ELR (cell line): Measurements from ENCODE around the gene CTTNBP2.

ENCODE experiments used
- DNase-seq: peaks from one replicate; pipeline ENCODE4 v3.0.0-alpha.2; 2015; ENCODE audit warnings: low read depth

The CTTNBP2 gene

DNA sequence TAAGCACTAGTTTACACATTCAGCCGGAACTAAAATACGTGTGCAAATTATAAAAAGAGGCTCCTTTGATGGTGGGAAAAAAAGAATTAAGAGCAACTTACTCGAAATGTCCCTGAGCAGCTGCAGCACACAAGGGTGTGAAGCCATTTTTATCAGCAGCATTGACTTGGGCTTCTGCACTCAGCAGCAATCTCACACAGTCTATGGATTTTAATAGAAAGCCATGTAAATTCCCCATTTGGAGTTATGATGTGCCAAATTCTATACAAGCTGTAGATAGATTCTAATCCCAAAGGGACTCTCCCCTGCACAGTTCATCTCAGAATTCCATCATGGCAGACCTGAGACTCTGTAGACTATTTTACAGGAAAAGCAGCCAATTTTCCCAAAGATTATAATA lies 90.5 kb downstream of the CTTNBP2 start:
- DNase-seq, result no peak

DNA sequence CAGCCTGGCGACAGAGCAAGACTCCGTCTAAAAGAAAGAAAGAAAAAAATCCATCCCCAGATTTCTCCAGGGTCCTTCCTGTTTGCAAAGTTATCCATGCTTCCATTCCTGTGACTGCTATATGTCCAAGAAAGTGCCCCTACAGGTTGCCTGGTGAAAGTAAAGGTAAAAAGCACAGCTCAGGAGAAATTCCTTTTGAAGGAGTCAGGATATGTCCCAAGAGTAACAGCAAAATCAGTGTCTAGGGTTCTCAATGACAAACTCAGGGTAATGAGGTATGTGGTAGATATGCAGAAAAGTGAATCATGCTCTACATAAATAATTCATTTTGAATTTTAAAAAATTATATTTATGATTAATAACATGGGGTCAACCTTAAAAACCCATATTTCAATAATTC lies 91.5 kb downstream of the CTTNBP2 start:
- DNase-seq, result peak; percentile 47

DNA sequence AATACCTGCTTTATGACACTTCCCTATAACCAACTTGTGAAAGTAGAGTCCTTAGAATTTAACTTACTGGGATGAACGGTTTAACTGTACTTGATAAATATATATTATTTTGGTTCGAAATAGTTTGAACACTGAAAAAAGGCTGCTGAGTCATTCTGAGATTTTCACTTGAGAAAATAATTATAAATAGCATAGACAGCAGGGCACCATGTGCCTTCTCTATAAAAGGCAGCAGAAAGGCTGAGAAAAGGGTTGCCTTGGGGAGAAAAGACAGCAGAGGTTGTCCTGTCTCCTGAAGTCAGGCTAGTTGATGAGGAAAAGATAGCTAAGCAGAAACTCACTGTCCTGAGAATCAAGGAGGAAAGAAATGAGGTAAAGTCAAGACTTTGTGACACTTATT lies 92.4 kb downstream of the CTTNBP2 start:
- DNase-seq, result peak; percentile 15

DNA sequence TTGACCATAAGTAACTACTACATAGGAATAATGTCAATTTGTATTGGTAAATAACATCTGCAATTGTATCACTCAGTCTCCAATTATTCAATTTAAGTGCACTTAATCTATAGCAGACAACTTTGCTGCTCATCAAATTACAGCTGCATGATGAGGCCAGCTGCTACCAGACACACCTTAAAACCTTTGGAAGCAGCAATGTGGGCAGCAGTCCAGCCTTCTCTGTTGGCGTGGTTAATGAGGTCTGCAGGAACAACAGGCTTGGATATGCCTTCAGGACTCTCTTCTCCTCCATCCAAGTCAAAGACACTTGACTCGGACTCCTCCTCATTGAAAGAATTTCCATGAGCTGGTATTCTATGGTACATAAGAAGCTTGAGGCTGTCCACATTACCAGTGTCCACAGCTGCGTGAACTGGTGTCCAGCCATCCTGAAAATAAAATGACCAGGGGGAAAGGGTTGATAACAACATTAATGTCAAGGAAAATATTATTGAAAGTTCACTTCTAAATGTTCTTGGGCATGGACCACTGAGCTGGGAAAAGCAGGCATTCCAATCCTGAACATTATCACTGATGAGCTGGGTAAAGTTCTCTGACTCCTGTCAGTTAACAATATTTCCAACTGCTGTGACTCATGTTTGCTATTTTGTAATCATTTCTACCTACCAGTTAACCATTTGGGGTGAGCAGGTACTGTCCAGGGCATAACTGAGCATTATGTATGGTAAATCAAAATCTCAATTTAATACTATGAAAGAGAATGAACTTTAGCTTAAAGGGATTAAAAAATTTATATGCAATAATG lies 95.7 kb downstream of the CTTNBP2 start:
- no peak for DNase-seq

DNA sequence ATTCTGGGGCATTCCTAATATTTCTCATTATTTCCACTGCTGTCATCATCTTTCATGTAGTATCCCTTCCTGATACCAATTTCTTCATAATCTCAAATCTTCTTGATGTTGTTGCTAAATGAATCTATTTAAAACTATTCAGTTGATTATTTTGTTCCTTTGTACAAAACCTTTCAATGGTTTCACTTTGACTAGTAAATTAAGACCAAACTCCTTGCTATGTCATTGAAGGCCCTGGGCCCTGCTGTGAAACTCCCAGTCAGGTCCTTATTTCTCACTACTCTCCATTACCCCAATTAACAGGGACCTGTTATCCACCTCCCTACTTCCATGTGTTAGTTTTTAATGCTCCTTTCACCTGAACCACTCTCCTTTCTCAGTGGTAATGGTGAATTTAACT lies 97.0 kb downstream of the CTTNBP2 start:
- DNase-seq, result no peak

DNA sequence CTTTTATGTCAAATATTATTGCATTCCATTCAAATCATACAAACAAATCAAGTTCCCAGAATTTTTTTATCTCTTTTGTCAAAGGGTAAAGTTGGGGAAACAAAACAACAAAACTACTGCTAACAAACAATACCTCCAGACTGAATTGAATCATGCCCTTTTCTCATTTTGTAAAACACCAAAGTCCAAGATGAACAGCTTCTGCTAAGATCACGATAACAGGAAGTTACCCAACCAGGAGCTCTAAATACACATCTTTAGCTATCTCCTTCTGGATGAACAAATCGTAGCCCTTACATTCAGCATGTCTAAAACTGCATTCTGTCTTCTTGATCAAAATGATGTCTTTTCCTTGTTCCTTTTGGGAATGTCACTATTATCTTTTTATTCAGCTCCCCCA lies 97.4 kb downstream of the CTTNBP2 start:
- no peak for DNase-seq

DNA sequence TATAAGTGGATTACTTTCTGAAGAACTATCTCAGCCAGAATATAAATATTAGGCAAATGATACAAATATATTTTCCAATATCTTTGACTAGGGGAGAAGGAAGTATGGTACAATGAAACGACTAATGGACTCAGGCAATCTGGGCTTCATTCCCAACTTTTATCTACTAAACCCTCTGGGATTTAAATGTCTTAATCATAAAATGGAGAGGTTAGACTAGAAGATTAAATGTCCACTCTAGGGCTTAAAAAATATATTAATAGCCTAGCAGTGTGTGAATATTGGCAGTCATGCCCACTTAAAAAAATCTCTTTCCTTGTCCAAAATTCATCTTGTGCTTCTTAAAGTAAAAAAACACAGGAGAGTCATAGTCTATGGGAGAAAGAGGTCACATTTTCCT lies 98.3 kb downstream of the CTTNBP2 start:
- DNase-seq, result no peak

DNA sequence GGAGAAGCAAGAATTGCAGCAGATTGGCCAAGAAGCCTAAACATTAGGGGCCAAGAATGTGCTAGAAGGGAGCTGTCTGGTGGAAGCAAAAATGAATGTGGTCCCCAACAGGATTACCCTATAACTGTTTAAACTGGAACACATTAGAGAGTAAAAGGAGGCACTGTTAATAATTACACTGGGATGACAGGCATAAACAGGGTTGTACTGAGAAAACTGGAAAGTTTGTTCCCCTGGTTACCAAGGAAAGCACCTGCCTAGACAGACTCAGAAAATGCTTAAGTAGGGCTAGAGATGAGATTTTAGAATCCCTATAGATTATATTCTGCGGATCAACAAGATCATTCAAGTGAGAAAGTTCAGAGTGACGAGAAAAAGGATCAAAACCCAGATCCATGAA lies 100.8 kb downstream of the CTTNBP2 start:
- no peak for DNase-seq

DNA sequence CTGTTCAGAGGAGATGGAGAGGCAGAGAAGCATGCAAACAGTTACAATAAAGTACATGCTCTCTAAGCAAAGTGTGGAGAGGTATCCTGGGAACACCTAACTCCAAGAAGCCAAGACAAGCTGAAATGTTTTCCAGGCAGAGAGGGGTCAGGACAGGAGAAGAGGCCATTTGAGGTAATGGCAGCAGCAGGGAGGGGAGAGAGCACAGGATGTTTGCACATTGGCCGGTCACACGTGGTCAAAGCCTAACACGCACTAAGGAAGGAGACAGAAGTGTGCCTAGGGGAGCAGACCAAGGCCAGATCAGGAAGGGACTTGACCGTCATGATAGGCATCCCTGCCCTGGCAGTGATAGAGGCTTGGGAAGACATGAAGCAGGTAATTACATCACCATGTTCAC lies 101.5 kb downstream of the CTTNBP2 start:
- DNase-seq, result no peak

DNA sequence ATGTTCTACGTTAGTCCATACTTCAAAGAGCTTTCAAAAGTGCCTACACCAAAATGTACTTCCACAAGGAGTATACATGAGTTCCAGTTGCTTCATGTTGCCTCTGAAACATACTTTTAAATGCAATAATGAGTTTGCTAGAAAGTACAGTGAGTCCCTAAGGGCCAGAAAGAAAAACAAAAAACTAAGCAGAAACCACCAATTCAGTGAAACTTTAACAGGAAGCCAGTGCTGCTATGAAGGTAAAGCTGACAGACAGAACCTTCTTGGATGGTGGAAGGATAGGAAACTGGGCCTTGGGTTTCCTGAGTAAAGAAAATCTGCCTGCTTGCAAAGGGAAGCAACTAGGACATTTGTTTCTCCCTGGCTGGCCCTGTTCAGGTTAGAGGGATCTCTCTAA lies 104.2 kb downstream of the CTTNBP2 start:
- no peak for DNase-seq

DNA sequence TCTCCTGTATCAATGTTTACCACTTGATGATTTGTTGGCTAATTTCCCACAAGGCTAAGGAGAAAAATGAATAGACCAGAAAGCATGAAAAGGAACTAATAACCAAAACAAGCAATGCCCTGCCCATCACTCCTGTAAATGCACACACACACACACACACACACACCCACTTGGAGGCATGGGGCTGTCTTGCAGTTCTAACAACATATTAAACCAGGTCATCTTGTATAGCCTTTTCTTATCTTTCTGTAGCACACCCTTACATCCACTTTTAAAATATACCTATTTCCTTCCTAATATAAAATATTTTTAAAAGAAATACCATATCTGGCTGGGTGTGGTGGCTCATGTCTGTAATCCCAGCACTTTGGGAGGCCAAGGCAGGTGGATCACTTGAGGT lies 105.3 kb downstream of the CTTNBP2 start:
- DNase-seq, result no peak

DNA sequence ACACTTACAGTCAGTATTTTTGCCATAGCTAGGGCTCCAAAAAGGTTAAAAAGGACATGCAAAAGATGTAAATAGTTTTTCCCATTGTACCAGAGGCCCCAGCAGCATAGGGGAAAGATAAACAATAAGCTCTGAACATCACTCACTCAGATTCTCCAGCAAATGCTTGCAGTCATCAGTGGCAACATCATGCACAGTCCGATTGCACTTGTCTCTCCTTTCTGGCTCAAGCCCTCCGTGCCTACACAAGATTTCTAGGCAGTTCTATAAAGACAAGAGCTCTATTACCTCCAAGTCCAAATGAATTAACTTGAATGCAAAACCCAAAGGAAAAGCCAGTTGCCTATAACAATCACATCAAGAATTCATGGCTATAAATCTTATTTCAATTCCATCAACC lies 106.3 kb downstream of the CTTNBP2 start:
- no peak for DNase-seq

DNA sequence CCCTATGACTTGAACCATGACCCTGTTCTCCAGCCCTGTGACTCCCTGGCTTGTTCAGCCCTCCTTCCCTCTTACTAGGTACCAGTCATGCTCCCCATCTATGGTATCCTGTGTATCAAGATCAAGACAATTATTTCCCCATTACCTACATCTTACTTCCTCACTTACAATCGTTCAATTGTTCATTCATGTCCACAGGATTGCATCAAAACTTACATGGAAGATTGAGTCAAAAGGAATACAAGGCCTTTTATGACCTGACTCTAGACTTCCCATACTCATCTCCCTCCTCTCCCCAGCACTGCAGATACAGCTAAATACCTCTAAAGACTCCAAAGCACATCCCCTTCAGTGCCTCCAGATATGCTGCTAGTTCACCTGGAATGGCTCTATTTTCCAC lies 109.2 kb downstream of the CTTNBP2 start:
- DNase-seq, result no peak

DNA sequence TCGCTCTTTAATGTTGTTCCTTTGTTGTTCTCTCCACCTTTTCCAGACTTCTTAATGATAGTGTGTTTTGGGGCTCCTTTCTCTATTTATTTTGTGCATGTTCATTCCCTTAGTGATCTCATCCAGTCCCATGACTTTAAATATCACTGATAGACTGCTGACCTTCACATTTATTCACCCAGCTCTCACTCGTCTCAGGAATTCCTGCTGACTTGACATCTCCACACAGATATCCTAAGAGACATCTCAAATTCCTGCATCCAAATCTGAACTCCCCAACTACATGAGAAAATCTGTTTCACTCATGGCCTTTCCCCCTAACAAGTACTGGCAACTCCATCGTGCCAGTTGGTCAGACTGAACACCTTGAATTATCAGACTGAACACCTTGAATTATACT lies 111.2 kb downstream of the CTTNBP2 start:
- no peak for DNase-seq

DNA sequence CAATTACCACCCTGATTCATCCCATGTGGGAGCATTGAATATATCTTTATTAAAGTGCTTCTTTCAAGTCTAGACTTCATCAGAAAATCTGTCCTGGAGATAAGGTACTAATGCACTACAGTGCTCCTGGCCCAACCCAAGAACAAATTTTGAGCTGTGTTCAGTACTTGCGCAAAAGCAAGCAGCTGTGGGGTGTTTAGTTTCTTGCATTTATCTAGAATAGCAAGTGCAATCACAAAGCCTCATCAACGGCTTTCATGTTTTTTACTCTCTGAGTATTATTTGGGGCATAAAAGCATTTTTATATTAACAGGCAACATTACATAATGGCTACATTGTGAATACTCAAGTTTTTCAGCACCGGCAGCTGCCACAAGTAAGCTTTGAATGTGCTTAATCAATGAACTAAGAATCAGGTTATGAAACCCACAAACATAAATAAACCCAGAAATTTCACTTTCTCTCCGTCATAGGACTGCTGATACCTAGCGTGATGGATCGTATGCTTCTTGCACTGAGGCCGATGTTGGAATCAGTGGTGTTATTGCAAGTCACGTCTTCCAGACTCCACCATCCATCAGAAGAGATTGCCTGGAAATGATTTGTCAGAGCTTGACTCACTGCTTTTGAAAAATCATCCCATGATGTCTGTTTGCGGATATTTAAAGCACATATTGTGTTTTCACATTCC lies 113.1 kb downstream of the CTTNBP2 start:
- no peak for DNase-seq

DNA sequence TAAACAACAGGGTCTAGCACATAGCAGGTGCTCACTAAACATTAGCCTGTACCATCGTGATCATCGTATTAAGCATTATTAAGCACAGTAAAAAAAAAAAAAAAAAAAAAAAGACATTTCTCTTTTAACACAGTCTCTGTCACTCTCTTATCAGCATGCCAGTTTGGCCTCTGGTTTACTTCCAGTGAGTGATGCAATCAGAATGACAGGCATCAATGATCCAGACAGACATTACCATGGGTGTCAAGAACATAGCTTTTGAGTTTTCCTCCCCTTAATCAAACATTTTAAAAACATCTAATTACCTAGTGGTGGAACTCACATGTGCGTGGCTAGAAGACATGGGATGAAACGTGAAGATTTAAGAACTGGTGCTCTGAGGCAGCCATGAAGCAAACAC lies 115.8 kb downstream of the CTTNBP2 start:
- no peak for DNase-seq

DNA sequence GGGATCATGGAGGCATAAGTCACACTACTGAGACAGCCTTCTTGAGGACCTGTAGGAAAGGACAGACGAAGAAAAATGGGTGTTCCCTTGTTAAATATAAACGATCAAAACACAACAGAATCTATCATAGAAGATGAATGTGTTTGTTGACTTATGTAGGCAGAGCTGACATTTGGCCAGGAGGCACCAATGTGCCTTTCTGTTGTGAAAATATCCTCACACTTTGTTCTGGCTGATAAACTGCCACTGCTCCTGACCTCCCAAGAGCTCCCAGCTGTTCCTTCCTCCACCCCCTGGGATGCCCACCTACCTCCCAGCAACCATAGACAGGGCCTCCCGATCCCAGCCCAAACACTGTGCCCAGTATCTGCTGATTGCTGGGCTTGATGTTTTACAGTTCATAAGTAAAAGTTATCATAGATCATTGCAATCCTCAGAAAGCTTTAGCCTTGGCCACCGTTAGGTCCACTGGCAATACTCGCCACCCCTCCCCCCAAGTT lies 116.6 kb downstream of the CTTNBP2 start:
- DNase-seq, result no peak

DNA sequence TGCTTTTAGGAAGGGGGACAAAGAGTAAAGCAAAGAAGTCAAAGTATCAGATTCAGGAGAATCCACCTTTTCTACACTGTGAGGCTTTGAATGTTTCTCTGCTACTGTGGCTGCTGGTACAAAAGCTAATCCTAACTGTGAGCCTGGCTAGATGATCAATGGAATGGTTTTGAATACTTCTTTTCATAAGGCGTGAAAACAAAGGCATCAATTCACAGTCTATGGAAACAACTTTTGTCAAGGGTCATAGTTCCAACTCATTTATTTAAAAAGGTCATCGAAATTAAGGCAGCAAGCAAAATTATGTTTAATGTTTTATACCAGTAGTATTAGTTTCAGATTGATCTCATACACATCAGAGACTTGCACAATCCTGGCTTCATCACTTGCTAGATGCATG lies 118.1 kb downstream of the CTTNBP2 start:
- no peak for DNase-seq

DNA sequence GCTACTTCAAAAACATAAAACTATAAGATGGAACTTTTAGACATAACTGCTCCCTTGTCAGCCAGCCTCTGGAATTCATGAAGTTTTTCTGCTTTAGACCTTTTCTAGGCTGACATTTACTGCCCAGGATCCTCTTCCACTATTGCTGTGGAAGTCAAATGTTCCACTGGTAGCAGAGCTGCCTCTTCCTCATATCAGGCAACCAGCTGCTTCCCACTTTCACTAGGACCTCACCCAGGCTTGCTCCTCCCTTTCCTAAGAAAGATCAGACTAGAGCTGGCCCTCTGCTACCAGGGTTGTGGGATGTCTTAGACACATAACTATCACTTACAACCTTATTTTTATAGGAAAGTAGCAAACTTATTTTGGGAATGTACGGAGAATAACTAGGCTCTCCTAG lies 121.5 kb downstream of the CTTNBP2 start:
- DNase-seq, result no peak

DNA sequence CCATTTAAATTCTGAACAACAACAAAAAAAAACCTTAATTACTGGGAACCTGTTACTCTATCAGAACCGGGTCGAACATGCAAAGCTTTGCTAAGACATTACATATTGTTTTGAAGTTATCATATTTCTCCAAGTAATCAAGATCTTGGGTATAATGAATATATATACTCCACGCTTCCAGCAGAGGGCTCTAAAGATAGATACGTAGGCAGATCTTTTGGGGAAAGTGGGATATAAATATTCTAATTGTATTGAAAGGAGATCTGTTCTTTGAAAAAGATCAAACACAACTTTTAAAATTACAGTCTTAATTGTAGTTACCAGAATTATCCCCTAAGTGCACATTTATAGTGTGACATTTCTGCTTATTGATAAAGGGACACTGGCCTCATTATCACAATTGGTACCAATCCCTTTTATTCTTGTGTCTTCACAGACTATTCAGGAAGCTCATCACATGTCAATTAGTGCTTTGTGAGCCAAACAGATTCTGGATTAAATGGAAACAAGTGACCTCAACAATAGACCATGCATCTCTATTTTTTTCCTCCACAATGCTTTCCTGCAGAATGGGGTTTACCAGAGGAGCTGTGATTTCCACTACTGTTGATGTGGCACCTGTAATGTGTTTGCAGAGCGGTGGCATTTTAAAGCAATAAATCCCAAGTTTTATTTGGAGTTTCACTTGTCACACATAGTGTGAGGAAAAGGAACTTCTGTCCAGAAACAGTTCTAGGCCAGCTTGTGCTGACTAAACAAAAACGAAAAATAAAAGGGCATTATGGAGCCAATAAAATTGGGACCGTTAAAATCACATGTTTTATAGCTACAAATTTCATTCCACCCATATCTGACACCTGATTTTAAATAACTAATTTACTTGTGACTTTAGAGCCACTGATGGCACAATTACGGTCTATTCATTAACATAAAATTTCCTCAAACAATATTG lies 122.4 kb downstream of the CTTNBP2 start:
- peak; percentile 52 for DNase-seq

DNA sequence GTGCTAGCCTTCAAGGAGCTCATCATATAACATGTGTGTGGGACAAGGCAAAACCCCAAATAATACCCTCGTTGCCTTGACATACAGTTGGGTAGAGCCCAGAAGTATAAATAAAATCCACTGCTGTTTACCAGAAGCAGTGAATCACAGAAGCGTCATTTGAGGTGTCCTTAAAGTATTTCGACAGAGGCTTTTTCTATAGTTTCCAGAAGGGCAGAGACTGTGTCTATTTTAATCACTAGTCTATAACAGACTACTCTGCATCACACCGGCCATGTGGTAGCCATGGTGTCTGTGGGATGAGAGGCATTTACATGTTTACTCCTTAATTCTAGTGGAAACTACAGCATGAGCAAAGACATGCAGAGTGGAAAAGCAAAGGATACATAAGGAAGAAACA lies 131.3 kb downstream of the CTTNBP2 start:
- DNase-seq, result peak; percentile 10

DNA sequence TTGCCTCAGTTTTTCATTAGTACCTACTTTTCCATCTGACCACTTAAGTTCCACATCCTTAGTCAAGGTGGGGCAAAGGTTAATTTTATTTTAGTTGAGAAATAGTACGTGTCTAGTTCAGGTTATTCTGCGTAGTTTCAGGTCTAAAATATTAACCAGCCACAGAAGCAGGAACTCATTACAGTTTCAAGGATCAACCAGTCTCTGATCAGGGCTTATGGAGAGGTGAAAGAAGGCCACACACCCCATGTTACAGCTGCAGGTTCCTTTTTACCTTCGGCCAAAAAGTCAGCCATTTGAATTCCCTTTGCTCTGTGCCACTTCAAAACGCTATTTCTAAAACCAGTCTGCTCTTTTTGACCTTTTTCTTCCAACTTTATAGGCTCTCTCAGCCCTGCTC lies 134.2 kb downstream of the CTTNBP2 start:
- DNase-seq, result no peak

DNA sequence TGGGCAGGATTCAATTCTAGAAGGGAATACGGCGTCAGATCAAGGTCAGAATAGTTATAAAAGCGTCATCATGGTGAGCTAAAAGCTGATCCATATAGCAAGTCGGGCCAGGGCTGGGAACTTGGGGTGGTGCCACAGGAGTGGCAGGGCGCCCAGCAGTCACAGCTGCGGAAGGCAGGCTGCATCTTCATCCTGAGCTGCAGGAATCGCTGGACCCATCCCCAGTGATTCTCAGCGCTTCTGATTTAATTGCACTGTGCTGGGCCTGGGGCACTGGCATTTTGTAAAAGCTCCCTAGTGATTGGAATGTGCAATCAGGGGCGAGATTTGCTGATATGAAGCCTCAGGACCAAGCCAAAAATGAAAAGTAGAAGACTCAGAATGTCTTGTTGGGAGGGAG lies 135.3 kb downstream of the CTTNBP2 start:
- DNase-seq, result no peak
